ENCODE data around the gene ANTXR1.
A peak's percentile ranks its signal among the peaks of the same experiment; 100 is the strongest.

Gene ANTXR1

GRCh38 chr2:69076601-69077000 lies 63.6 kb downstream of the ANTXR1 start:
- no peak for DNase-seq

GRCh38 chr2:69077252-69077950 lies 64.4 kb downstream of the ANTXR1 start:
- DNase-seq, result no peak

GRCh38 chr2:69080071-69080470 lies 67.1 kb downstream of the ANTXR1 start:
- no peak for DNase-seq

GRCh38 chr2:69081001-69081580 lies 68.1 kb downstream of the ANTXR1 start:
- DNase-seq, result no peak

GRCh38 chr2:69081757-69082156 lies 68.8 kb downstream of the ANTXR1 start:
- no peak for DNase-seq

- no peak for DNase-seq
These were observed 69.5 kb downstream of the ANTXR1 start for GRCh38 chr2:69082430-69082997.

GRCh38 chr2:69083235-69083748 lies 70.3 kb downstream of the ANTXR1 start:
- DNase-seq, result no peak

- DNase-seq, result no peak
These were observed 71.5 kb downstream of the ANTXR1 start for GRCh38 chr2:69084492-69084891.

GRCh38 chr2:69086466-69086865 lies 73.5 kb downstream of the ANTXR1 start:
- DNase-seq, result peak; percentile 65

- no peak for DNase-seq
These were observed 74.4 kb downstream of the ANTXR1 start for GRCh38 chr2:69087211-69087911.

GRCh38 chr2:69087912-69088240 lies 74.9 kb downstream of the ANTXR1 start:
- DNase-seq, result no peak

GRCh38 chr2:69088466-69088865 lies 75.5 kb downstream of the ANTXR1 start:
- no peak for DNase-seq

GRCh38 chr2:69089266-69089665 lies 76.3 kb downstream of the ANTXR1 start:
- DNase-seq, result no peak

GRCh38 chr2:69089998-69090397 lies 77.0 kb downstream of the ANTXR1 start:
- DNase-seq, result no peak

- DNase-seq, result no peak
These were observed 77.8 kb downstream of the ANTXR1 start for GRCh38 chr2:69090820-69091219.

- no peak for DNase-seq
These were observed 79.9 kb downstream of the ANTXR1 start for GRCh38 chr2:69092857-69093256.

- DNase-seq, result no peak
These were observed 82.3 kb downstream of the ANTXR1 start for GRCh38 chr2:69095305-69095704.

- DNase-seq, result no peak
These were observed 83.5 kb downstream of the ANTXR1 start for GRCh38 chr2:69096326-69097095.

GRCh38 chr2:69097148-69097610 lies 84.2 kb downstream of the ANTXR1 start:
- no peak for DNase-seq

- no peak for DNase-seq
These were observed 85.1 kb downstream of the ANTXR1 start for GRCh38 chr2:69097891-69098655.

- no peak for DNase-seq
These were observed 86.6 kb downstream of the ANTXR1 start for GRCh38 chr2:69099541-69099940.

GRCh38 chr2:69100220-69100723 lies 87.3 kb downstream of the ANTXR1 start:
- DNase-seq, result no peak
